Testis (tissue), 3 donors: ENCODE data around the gene STXBP1. TPM values are rescaled to one million over a fixed set of nuclear protein-coding genes. Genes with fewer than 3 reads are reported as not detected.

Source experiments
- DNase-seq: peaks from one replicate; pipeline ENCODE4 v3.0.0-alpha.2; 2019
- H3K27ac ChIP-seq, 2 donors: fragments of 200-600 bp; sonication (generic); one replicate each; pipeline ENCODE4 v1.5.1; 2019
- H3K27me3 ChIP-seq: fragments of 200-600 bp; sonication (generic); one replicate; pipeline ENCODE4 v1.5.1; 2019
- H3K36me3 ChIP-seq: fragments of 200-600 bp; sonication (generic); one replicate; pipeline ENCODE4 v1.5.1; 2017; ENCODE audit warnings: low read depth; ENCODE audit errors: missing control alignments
- H3K4me1 ChIP-seq: fragments of 200-600 bp; sonication (generic); one replicate; pipeline ENCODE4 v1.5.1; 2019
- H3K4me3 ChIP-seq, 2 donors: fragments of 200-600 bp; sonication (generic); one replicate each; pipeline ENCODE4 v1.5.1; 2017 to 2019
- H3K9me3 ChIP-seq: fragments of 200-600 bp; sonication (generic); one replicate; pipeline ENCODE4 v1.5.1; 2017
- CTCF ChIP-seq, 3 experiments: fragments of 450-650 bp in 2 of 3; fragments of 200-600 bp in 1 of 3; sonication (generic) in 1 of 3; IDR thresholded peaks; one replicate each; pipeline ENCODE4 v1.5.1; 2016 to 2019; ENCODE audit warnings: antibody characterized with exemption in 3 of 3, mild to moderate bottlenecking in 2 of 3, moderate library complexity in 1 of 3
- POLR2A ChIP-seq: fragments of 450-650 bp; IDR thresholded peaks from one replicate; pipeline ENCODE4 v1.6.1; 2017; ENCODE audit warnings: antibody characterized with exemption, mild to moderate bottlenecking, moderate library complexity
- WGBS, 2 donors: methylation state at CpG; one replicate each; pipeline ENCODE4 v1.1.5; 2018; 5-methylcytosine and 5-hydroxymethylcytosine counted together
- intact Hi-C: fragments of 100-400 bp; cut with DNase I; formaldehyde crosslinking; loops from one replicate; pipeline ENCODE4 v1.15.1; 2023; ENCODE audit warnings: low total_unique reads
- polyA plus RNA-seq: library from polyadenylated mRNA; stranded (reverse); fragments of 350-450 nt; fragmentation: Illumina TruSeq; extraction: RNeasy Lipid Tissue Mini Kit (QIAGEN cat#74804); gene quantifications from one replicate; pipeline ENCODE4 v1.2.3, GENCODE V29; 2014; ENCODE audit warnings: low read depth, low replicate concordance; ENCODE audit not compliant: insufficient read depth
- total RNA-seq, 2 donors: library from RNA; depleted of rRNA; stranded (reverse); fragments of >200 nt; gene quantifications; one replicate each; pipeline ENCODE4 v1.2.3, GENCODE V29; 2016

STXBP1 gene
- total and polyA plus RNA-seq, 3 donors from 2014 or later = 21.2 to 36.1 (median 33.1) TPM

- Histone ChIP-seq H3K4me3 (no peak overlapping the region), H3K36me3 (no peaks in the 10 kb centered on the region), H3K9me3 (no peaks in the 10 kb centered on the region), H3K4me1 (peaks cover 35% of the 10 kb centered on the region), H3K27me3 (no peaks in the 10 kb centered on the region), H3K27ac (no peak overlapping the region)
- peak; percentile 59 for DNase-seq
- TF ChIP-seq CTCF (IDR thresholded peaks at IDR 0.05) (no peak), POLR2A (no peak)
- WGBS, 2 donors = 48 to 54% methylated on average over 4 to 16 of the region's 16 CpGs
- intact Hi-C loops = loop anchor here (5.0 to 10.0 kb wide), 2 partner anchors 140 to 143 kb away; partner anchors contain the start of gene AK1
These were observed 119.9 kb downstream of the STXBP1 start for GRCh38 chr9:127731938-127732337.

- Histone ChIP-seq H3K4me3 (no peak overlapping the region), H3K9me3 (no peaks in the 10 kb centered on the region), H3K36me3 (no peaks in the 10 kb centered on the region), H3K27me3 (no peaks in the 10 kb centered on the region), H3K4me1 (peaks cover 35% of the 10 kb centered on the region), H3K27ac (no peak overlapping the region)
- no peak for DNase-seq
- intact Hi-C loops = loop anchor here (5.0 to 10.0 kb wide), 2 partner anchors 140 to 142 kb away; partner anchors contain the start of gene AK1
- WGBS, 2 donors = 93 to 94% methylated on average over 12 to 21 of the region's 21 CpGs
- no peak for TF ChIP-seq CTCF (IDR thresholded peaks at IDR 0.05)
- no peak for TF ChIP-seq POLR2A
These were observed 120.4 kb downstream of the STXBP1 start for GRCh38 chr9:127732444-127732843.

- H3K27me3 ChIP-seq = no peaks in the 10 kb centered on the region
- peak overlapping the region in 1 of 2 donors; percentile 77 for H3K4me3 ChIP-seq
- intact Hi-C loops = loop anchor here (5.0 to 10.0 kb wide), 2 partner anchors 141 kb away; partner anchors contain the start of gene AK1
- H3K9me3 ChIP-seq = no peaks in the 10 kb centered on the region
- H3K27ac ChIP-seq = peak overlapping the region in 1 of 2 donors; percentile 72
- peaks cover 35% of the 10 kb centered on the region for H3K4me1 ChIP-seq
- TF ChIP-seq CTCF (IDR thresholded peaks at IDR 0.05) = no peak
- TF ChIP-seq POLR2A = no peak
- H3K36me3 ChIP-seq = no peaks in the 10 kb centered on the region
- 48 to 60% methylated on average over 2 of the region's 2 CpGs for WGBS, 2 donors
- no peak for DNase-seq
These were observed 121.5 kb downstream of the STXBP1 start for GRCh38 chr9:127733614-127734013.

- Histone ChIP-seq H3K4me1 (peaks cover 35% of the 10 kb centered on the region), H3K36me3 (no peaks in the 10 kb centered on the region), H3K4me3 (peak overlapping the region; percentile 77 to 88), H3K9me3 (no peaks in the 10 kb centered on the region), H3K27ac (peak overlapping the region; percentile 72 to 94), H3K27me3 (no peaks in the 10 kb centered on the region)
- no peak for DNase-seq
- no peak for TF ChIP-seq CTCF (IDR thresholded peaks at IDR 0.05)
- TF ChIP-seq POLR2A = no peak
- intact Hi-C loops = loop anchor here (5.0 to 10.0 kb wide), 2 partner anchors 141 to 142 kb away; partner anchors contain the start of gene AK1
- WGBS, 2 donors = 12 to 48% methylated on average over 15 to 22 of the region's 22 CpGs
These were observed 122.2 kb downstream of the STXBP1 start for GRCh38 chr9:127734247-127734746.
